Putamen (tissue), 1 donor: Measurements from ENCODE around the gene CCDC137.
A peak's percentile ranks its signal among the peaks of the same experiment; 100 is the strongest.

ENCODE experiments used
- DNase-seq: peaks from one replicate; pipeline ENCODE4 v3.0.0-alpha.2; 2016; ENCODE audit warnings: low spot score

CCDC137 gene

DNA sequence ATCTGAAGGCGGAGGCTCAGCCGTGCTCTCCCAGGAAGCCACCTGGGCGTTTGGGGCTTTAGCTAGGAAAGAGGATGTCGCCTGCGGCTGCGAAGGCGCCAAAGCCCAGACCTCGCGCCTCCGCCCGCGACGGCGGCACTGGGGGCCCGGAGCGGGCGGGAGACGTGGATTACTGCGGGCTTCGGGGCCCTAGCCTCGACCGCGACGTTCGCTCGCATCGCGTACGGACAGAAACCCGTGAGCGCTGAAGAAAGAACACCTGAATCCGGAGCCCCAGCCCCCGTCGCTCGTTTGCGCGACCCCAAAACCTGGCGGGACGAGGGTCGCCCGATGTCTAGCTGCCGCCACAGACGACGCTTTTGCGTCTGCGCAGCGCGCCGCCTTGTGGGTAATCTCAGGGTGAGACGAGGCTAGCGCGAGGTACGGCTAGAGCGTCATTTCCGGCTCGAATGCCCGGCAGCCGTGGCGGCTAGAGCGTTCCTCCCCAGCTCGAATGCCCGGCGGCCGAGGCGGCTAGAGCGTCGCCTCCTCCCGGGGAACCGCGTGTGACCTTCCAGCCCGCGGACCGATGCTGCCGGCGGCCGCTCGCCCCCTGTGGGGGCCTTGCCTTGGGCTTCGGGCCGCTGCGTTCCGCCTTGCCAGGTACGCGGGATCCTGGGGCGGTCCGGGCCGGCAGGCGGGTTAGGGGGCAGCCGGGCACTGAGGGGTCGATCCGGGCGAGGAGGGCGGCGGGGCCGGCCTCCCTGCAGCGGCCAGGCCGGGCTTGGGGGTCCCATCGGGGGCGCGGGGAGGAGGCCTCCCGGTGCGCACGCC is 36.6 kb downstream of the CCDC137 start, which contains the start of gene MRPL12:
Gene MRPL12, plus strand, starts transcription at position 434 of the 813 bp plus-strand sequence. Its CDS starts 135 bp downstream, at position 569.
- DNase-seq: peak; percentile 96

DNA sequence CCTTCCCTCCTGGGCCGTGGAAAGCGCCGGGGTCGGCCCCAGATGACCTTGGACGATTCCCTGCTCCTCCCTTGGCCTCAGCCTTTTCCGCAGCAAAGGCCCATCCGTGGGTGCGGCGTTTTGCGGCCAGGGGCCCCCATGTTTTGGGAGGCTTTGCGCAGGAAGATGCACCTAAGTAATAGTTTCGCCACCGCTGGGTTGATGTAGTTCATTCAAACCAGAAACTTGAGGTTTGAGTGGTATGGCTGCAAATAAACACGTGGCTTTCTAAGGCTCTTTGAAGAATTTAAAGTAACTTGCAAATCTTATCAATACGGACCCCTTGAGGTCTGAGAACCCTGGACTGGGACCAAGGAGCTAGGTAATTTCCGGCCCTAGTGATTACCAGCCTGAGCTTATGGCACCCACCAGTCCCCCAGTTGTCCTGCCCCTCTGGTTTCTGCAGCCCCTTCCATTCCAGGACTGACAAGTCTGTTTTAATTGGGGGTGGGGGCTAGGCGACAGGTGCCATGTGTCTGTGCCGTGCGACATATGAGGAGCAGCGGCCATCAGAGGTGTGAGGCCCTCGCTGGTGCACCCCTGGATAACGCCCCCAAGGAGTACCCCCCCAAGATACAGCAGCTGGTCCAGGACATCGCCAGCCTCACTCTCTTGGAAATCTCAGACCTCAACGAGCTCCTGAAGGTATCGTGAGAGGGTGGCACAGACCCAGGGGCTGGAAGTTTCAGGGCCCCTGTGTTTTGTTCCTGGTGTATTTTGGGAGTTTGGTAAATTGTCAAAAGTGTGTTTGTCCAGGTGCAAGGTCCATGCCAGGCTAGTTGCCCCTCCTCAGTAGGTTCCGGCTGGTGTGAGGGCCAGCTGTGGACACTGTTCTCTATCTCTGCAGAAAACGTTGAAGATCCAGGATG is 37.5 kb downstream of the CCDC137 start:
- no peak for DNase-seq

DNA sequence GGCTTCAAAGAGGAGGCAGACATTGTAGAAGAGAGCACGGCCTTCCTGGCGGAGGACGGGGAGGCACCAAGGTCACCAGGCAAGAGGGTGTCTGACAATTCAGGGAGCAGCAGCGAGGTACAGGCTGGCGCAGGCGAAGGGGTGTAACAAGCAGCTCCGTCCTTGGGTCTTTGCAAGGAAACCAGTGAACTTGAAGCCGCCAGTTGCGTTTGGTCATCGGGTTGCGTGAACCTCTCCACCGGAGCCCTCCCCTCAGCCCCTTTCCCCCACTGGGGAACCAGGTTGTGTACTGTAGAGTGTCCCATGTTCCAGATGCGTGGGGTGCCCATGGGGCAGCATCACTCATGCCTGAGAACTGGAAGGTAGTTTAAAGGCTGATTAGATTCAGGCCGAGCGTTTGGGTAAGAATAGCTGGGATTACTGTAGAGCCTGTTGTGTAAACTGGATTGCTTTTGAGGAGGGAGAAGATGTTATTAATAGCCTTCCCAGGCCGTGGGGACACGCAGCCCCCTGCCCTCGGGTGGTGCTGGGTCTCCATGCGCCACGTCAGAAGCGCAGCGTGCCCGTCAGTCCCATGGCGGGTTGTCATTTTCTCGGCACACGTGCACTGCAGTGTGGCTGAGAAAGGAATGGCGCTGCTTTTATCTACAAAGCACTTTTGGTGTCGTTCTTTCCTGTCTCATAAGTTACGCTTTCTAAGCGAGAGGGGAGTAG is 39.1 kb downstream of the CCDC137 start:
- no peak for DNase-seq

DNA sequence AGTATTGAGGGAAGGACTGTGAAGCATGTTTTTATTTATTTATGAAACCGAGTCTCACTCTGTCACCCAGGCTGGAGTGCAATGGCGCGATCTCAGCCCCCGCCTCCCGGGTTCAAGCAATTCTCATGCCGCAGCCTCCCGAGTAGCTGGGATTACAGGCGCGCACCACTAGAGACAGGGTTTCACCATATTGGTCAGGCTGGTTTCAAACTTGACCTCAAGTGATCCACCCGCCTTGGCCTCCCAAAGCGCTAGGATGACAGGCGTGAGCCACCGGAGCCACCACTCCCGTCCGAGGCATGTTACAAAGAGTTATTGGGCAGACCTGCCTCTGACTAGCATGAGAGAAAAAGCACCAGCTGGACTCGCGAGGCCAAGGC is 39.7 kb downstream of the CCDC137 start:
- no peak for DNase-seq

DNA sequence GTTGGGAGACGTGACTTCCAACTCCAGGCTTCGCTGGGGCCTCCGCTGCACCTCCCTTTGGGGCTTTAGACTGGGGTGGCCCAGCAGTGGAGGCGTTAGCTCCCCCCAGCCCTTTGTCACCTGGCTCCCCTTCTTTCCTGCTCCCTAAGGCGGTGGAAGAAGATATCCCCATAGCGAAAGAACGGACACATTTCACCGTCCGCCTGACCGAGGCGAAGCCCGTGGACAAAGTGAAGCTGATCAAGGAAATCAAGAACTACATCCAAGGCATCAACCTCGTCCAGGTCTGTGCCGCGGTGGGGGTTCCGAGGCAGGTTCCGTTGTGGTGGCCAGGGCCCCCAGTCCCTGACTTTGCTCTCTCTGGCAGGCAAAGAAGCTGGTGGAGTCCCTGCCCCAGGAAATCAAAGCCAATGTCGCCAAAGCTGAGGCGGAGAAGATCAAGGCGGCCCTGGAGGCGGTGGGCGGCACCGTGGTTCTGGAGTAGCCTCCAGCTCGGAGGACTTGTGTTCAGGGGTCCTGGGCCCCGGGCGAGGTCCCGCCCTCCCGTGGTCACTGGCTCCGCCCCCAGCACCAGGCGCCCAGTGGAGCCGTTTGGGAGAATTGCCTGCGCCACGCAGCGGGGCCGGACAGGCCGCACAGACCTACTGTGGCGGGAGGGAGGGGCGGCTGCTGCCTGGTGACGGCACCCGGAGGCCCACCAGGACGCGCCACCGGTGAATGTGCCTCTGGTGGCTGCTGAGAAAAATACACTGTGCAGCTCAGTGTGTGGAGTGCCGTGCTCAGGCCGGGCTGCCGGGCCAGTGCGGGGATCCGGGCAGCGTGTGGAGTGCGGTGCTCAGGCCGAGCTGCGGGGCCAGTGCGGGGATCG is 40.5 kb downstream of the CCDC137 start:
- no peak for DNase-seq

DNA sequence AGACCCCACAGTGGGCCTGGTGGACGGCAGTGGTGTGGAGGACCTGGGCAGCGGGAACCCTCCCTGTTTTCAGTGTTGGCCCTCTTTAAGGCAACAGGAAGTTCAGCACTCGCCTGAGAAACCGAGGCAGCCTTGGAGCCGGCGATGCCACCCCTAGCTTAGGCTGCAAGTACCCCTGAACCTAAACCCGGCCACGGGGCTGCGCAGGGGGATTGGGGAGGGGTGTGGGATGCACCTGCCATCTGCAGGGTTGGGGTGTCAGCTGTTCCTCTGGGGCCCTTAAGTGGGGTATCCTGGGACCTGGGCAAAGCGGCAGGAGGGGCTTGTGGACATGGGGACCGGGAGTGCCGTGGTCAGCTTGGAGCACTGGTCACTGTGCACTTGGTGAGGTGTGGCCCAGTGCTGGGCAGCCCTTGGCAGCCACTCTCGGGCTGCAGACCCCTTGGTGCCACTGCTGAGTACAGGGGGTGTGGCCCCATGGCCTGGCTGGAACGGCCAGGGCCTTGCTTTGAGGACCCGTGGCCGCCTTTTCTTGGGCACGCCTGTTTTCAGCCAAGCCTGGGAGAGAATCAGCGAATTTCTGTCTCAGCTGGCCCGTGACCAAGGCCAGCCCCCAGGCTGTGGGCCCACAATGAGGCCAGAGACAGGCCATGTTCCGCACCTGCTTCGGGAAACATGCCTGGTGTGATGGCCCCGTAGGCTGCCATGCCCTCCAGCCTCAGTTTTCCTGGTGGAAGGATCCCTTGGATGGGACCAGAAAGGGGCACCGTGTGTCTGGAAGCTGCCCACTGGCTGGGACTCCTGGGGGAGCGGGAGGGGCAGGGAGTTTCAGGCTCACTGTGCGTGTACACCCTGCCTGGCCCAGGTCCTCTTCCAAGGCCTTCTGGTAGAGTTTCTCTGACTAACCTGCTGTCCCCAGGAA is 41.4 kb downstream of the CCDC137 start:
- no peak for DNase-seq

DNA sequence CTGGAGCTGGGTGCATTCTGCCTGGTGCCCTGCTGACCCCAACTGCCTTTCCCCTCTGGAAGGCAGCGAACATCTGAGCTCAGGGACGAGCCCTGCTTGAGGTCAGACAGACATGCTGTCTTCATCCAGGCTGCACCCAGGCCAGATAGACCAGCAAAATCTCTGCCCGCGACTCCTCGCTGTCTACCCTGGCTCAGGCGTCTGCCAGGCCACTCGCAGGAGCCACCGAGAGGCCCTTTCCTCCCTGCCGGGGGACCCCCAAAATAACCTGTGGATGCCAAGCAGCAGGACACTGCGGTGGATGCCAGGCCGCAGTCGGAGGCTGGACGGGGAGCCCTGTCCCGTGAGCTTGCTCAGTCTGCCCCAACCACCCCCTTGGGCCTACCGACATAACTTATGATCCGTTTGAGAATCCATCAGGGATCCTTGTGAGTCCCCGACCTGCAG is 42.2 kb downstream of the CCDC137 start:
- no peak for DNase-seq

DNA sequence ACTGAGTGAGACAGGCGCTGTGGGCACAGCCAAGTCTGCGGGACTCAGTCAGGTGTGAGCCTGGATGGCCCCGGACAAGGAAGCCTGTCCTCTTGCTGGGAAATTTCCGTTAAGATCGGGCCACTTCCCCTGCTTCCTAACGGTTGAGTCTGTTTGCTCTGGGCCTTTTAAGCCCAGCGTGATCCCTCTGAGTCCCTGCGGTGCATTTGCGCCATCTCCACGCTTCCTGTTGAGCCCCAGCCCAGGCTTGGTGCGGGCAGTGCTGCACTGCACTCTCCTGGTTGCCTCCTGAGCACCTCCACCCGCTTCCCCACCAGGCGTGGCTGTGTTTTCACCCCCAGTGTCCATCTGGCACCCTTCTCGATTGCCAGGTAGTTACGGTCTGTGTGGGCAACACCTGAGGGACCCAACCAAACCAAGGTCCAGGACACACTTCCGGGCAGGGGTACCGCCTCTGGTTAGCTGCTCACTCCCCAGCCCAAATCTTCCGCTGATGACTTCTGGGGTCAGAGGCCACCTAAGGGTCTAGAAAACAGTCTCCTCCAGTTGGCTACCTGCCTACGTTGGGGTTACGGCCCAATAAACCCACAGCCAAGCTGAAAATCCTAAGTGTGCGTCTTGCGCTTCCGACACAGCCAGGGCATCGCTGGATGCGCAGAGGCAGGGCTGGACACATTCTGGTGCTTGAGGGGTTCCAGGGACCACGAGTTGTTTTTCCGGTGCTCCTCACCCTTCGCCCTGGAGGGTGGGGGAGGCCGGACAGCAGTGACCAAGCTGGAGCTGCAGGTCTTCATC is 44.2 kb downstream of the CCDC137 start:
- DNase-seq: no peak

DNA sequence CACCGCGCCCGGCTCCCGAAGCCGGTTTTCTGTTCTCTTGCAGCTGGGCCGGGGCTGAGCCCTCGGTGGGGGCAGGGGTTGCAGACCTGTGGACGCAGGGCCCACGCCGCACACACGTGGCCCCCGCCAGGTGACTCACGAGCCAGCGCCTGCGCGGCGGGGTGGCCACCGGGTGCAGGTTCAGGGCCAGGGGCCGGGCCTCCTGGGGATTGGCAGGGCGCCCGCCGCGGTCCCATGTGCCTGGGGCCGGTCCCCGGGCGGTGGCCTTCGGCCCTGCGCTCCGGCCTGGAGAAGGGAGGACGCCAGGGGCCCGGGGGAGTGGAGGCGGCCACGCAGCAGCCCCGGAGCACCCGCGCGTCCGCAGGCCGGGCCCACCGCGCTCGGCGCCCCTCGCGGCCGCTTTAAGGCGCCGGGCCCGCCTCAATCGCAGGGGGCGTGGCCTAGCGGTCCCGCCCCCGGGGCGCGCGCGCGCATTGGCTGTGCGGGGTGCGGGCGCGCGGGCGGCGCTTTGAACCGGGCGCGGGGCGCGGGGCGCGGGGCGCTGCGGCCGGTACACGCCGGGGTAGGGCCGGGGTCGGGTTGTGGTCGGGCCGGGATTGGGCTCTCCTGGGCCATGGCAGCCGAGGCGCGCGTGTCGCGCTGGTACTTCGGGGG is 45.4 kb downstream of the CCDC137 start, which contains the start of gene SLC25A10:
Gene SLC25A10, plus strand, starts transcription at position 471 of the 654 bp plus-strand sequence. Its CDS starts 143 bp downstream, at position 614.
- DNase-seq: peak; percentile 80

DNA sequence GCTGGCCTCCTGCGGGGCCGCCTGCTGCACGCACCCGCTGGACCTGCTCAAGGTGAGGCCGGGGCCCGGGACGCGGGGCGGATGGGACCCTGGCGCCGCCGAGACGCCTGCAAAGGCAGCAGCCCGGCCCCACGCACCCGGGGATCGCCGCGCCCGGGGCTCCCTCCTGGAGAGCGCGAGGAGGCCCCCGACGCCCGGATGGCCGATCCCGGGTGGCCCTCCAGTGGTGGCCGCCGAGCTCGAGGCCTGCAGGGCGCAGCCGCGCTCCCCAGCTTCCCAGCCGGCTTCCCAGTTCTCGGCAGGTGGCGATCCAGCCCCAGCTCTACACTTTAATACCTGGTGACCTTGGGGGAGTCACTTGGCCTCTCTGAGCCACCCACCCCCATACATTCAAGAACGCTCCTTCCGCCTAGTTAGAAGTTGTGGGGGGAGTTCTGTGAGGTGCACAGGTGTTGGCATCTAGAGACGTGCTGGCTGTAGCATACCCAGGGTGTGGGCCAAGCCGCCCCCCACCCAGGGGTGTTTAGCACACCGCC is 46.0 kb downstream of the CCDC137 start:
- DNase-seq: no peak

DNA sequence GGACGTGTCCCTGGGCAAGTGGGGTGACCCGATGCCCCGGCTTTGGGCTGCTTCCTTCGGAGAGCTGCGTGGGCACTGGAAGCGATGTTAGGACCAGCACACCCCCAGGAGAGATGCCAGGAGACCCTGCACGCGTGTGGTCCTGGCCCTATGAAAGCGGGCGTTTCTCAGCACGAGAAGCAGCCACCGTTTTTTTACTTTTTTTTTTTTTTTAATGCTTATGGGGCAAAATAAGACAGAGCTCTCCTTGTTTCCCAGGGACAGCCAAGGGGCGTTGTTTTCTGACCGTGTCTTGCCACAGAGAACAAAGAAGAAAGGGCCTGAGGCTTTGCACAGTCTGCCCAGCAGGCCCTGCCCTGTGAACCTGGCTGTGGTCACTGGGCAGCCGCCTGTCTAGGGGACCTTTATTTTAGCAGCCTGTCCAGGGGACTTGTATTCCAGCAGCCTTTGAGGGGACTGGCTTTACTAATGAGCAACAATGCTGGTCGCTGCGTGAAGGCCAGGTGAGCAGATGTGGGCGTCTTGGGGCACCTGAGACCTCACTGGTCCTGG is 46.5 kb downstream of the CCDC137 start:
- no peak for DNase-seq

DNA sequence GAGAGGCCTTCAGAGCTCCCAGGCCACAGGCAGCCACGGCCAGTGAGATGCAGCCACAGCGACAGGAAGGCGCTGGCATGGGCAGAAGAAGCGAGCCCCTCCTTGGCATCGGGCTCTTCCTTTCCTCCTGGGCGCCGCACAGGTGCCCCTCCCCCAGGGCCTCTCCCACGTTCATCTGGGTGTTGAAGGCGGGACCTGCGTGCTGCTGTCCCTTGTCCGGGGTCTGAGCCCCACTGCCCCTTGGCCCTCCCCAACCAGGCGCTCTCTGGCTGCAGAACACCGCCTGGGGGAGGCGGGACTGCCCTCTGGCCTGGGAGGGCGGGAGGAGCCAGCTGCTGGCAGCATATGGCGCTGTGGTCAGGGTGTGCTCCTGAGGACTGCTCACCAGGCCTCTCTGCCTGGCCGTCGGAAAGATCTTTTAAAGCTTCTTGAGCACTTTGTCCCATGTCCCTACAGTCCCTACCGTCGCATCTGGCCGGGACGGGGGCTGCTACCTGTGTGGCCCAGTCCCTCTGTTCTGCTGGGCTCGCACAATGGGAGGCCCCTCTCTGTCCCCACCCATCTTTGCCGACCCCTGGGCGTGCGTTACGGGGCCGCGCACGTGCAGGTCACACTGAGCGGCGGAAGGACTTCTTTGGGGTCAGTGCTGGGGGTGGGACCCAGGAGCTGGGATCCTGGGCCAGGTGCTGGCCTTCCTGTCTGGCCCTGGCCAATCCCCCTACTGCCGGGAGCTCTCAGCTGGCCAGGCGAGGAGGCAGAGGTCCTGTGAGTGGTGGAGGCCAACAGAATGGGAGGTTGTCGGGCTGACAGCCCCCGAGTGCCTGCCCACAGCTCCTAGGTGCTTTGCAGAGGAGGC is 47.2 kb downstream of the CCDC137 start:
- no peak for DNase-seq

DNA sequence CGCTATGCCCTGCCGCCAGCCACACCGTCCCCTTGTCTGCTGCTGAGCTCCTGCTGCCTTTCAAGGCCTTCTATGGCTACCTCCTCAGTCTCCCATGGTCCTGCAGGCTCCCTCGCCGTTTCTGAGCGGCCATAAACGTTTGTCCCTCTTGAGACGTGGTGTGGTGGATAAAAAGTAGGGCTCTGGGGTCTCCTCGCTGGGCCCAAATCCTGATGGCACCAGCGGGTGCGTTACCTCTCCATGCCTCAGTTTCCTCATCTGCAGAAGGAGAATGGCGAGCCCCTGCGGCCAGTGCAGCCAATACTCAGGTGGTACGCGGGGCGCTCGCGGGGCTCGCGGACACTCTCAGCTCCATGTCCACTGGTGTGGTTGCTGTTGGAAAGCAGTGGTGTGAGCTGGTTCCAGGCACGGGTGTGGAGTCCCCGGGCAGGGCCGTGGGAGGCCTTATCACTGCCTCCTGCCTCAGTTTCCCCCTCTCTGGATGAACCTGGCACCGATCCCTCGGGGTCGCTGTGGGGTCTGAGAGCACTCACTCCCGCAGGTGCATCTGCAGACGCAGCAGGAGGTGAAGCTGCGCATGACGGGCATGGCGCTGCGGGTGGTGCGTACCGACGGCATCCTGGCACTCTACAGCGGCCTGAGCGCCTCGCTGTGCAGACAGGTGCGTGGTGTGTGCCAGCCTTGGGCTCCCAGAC is 48.0 kb downstream of the CCDC137 start:
- DNase-seq: no peak

DNA sequence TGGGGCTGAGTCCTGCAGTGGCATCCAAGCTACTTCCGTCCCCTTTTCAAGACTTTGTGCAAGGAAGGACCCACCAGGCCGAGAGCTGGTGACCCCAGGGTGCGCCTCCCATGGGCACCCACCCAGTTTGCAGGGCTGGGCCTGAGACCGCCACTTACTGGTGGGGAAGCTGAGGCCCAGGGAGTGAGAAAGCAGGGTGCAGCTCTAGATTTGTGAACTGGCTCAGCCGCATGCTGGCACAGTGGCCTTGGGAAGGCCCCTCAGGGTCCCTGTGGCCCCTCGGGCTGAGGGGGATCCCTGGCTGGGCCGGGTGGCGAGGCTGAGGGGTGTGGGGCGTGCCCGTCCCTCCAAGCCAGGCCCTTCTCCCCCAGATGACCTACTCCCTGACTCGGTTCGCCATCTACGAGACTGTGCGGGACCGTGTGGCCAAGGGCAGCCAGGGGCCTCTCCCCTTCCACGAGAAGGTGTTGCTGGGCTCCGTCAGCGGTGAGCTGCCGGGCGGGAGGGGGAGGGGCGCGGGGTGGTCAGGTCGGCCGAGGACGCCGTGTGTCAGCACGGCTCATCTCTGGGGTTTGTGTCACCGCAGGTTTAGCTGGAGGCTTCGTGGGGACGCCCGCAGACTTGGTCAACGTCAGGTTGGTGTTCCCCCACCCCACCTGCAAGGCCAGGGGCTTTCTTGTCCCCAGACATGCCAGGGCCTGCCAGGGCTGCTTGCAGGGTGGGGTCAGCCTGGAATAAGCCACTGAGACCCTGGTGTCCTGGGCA is 48.8 kb downstream of the CCDC137 start:
- DNase-seq: no peak

DNA sequence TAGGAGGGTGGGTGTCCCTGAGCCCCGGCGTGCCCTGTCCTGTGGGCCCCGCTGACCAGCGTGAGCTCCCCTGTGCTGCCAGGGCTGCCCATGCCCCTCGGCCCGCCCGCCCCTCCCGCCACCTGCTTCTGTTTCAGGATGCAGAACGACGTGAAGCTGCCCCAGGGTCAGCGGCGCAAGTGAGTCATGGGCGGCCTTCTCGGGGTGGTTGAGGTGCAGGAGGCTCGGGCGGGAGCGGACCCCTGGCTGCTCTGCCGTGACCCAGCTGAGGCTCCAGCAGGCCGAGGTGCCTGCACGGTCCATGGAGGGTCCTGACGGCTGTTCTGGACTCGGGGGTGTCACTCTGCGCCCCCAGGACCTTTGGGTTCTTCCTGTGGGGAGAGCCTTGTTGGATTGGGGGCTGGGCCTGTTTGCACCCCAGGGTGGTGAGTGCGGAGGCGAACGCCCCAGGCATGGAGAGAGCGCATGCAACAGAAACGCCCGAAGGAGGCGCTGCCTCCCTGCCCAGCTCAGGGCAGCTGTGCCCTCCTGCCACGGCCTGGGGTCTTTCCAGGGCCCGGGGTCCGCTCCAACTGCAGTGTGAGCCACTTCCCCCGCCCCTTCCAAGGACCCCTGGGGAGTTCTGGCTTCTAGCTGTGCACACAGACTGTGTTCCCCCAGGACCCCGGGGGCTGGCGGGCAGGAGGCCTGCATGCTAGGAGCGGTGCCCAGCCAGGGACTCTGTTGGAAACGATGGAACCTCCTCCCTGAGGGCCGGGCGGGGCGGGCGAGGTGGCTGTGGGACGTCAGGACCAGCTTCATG is 49.5 kb downstream of the CCDC137 start:
- no peak for DNase-seq
